Chondrocyte (in vitro differentiated cells): ENCODE measurements around the gene ASIC2. TPM values are rescaled to one million over a fixed set of nuclear protein-coding genes. Genes with fewer than 3 reads are reported as not detected.

Source experiments
- DNase-seq: peaks from one replicate; pipeline ENCODE4 v3.0.0; 2021; ENCODE audit warnings: mixed read lengths, low spot score
- H3K27ac Mint-ChIP-seq: one replicate; pipeline ENCODE4 v1.8.0; 2021; ENCODE audit warnings: mild to moderate bottlenecking, moderate library complexity, mixed read lengths; ENCODE audit not compliant: unreplicated experiment
- H3K27me3 Mint-ChIP-seq: 2 replicates; pipeline ENCODE4 v1.8.0; 2021; ENCODE audit warnings: low read depth, mixed read lengths
- H3K36me3 Mint-ChIP-seq: 2 replicates; pipeline ENCODE4 v1.8.0; 2021; ENCODE audit warnings: low read depth, mixed read lengths
- H3K4me1 Mint-ChIP-seq: 2 replicates; pipeline ENCODE4 v1.8.0; 2021; ENCODE audit warnings: low read depth, mild to moderate bottlenecking, mixed read lengths
- H3K4me3 Mint-ChIP-seq: one replicate; pipeline ENCODE4 v1.8.0; 2021; ENCODE audit warnings: mild to moderate bottlenecking, moderate library complexity, mixed read lengths; ENCODE audit not compliant: unreplicated experiment
- H3K9me3 Mint-ChIP-seq: 2 replicates; pipeline ENCODE4 v1.8.0; 2021; ENCODE audit warnings: low read depth, mixed read lengths
- CTCF ChIP-seq: fragments of 200-600 bp; sonication (generic); IDR thresholded peaks from 2 replicates; pipeline ENCODE4 v1.5.0; 2021; ENCODE audit warnings: antibody characterized with exemption, mild to moderate bottlenecking, moderate library complexity
- total RNA-seq: library from RNA; stranded (reverse); gene quantifications from 3 replicates; pipeline ENCODE4 v1.2.1, GENCODE V29; 2021

Gene ASIC2
- total RNA-seq, 1 donor from 2014 or later, result not detected

GRCh38 chr17:33330877-33331276 is 37.8 kb upstream of the ASIC2 start:
- no peaks in the 10 kb centered on the region for H3K9me3 Mint-ChIP-seq
- no peak for TF ChIP-seq CTCF
- H3K27me3 Mint-ChIP-seq, result no peaks in the 10 kb centered on the region
- no peak for DNase-seq
- H3K27ac Mint-ChIP-seq, result no peak overlapping the region
- H3K36me3 Mint-ChIP-seq, result no peaks in the 10 kb centered on the region
- no peaks in the 10 kb centered on the region for H3K4me1 Mint-ChIP-seq
- H3K4me3 Mint-ChIP-seq, result no peak overlapping the region

- Mint-ChIP-seq H3K9me3 (no peaks in the 10 kb centered on the region), H3K27ac (no peak overlapping the region), H3K36me3 (no peaks in the 10 kb centered on the region), H3K4me1 (no peaks in the 10 kb centered on the region), H3K27me3 (no peaks in the 10 kb centered on the region), H3K4me3 (no peak overlapping the region)
- no peak for DNase-seq
- no peak for TF ChIP-seq CTCF
Measured at GRCh38 chr17:33328129-33328528, 35.0 kb upstream of the ASIC2 start.

- Mint-ChIP-seq H3K27ac (no peak overlapping the region), H3K9me3 (no peaks in the 10 kb centered on the region), H3K4me1 (no peaks in the 10 kb centered on the region), H3K4me3 (no peak overlapping the region), H3K27me3 (no peaks in the 10 kb centered on the region), H3K36me3 (no peaks in the 10 kb centered on the region)
- DNase-seq, result no peak
- no peak for TF ChIP-seq CTCF
Measured at GRCh38 chr17:33324736-33325135, 31.6 kb upstream of the ASIC2 start.

GRCh38 chr17:33322063-33322462 is 29.0 kb upstream of the ASIC2 start:
- no peaks in the 10 kb centered on the region for H3K36me3 Mint-ChIP-seq
- no peak overlapping the region for H3K27ac Mint-ChIP-seq
- H3K4me3 Mint-ChIP-seq, result no peak overlapping the region
- H3K9me3 Mint-ChIP-seq, result no peaks in the 10 kb centered on the region
- DNase-seq, result no peak
- no peaks in the 10 kb centered on the region for H3K4me1 Mint-ChIP-seq
- H3K27me3 Mint-ChIP-seq, result peaks cover 3% of the 10 kb centered on the region
- no peak for TF ChIP-seq CTCF

GRCh38 chr17:33318241-33318640 is 25.1 kb upstream of the ASIC2 start:
- no peaks in the 10 kb centered on the region for H3K4me1 Mint-ChIP-seq
- no peak for DNase-seq
- H3K4me3 Mint-ChIP-seq, result no peak overlapping the region
- no peak for TF ChIP-seq CTCF
- no peak overlapping the region for H3K27ac Mint-ChIP-seq
- H3K27me3 Mint-ChIP-seq, result peaks cover 3% of the 10 kb centered on the region
- no peaks in the 10 kb centered on the region for H3K36me3 Mint-ChIP-seq
- H3K9me3 Mint-ChIP-seq, result no peaks in the 10 kb centered on the region
